Left renal cortex interstitium (tissue), 4 donors: ENCODE data around the gene EIF4A2. TPM values are rescaled to one million over a fixed set of nuclear protein-coding genes. Genes with fewer than 3 reads are reported as not detected.
"Not testable (repeated sequence)": the region's sequence is repeated elsewhere in the genome, so short reads cannot be mapped to it uniquely, and the experiment has no call there.

Experiments
- DNase-seq, 4 donors: peaks; one replicate each; pipeline ENCODE4 v3.0.0-alpha.2; 2013; ENCODE audit warnings: low read depth in 4 of 4, low spot score in 2 of 4, missing footprints in 1 of 4
- polyA plus RNA-seq, 4 donors: library from polyadenylated mRNA; unstranded; fragments of 120-200 nt; gene quantifications; one replicate each; pipeline ENCODE4 v1.2.1, GENCODE V29; 2013; ENCODE audit not compliant: insufficient read length in 4 of 4

EIF4A2 gene
- polyA plus RNA-seq, 4 donors = 735 to 959 (median 830) TPM

DNA sequence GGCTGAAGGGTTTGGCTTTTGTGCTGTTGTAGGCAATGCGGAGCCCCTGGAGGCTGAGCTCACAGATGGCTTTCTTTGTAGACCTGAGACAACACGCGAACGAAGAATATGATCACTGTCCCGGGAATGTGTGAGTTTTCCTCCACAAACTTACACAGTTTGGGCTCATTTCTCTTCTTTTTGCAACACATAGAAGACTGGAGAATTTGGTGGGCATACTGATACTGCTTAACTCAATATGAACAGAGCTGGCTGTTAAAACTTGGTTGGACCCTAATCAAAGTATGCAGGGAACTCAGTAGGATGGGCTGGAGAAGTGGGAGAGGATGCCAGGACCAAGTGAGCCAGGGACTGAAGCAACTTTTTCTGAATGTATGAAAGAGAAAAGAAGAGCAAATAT, 35.1 kb downstream of the EIF4A2 start:
- DNase-seq = no peak

DNA sequence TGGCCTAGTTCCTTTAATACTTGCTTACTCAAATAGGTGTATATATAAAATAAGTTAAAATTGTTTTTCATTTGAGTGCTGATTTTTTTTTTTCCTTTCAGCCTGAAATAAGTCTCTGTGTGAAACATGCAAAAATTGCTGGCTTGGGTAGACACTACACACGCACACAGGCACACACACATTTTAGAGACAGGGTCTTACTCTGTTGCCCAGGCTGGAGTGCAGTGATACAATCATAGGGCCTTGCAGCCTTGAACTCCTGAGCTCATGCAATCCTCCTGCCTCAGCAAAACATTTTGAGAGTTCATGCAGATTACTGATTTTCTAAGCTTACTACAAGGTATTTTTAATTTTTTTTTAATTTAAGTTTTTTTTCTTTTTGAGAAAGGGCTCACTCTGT, 35.6 kb downstream of the EIF4A2 start:
- DNase-seq = no peak

DNA sequence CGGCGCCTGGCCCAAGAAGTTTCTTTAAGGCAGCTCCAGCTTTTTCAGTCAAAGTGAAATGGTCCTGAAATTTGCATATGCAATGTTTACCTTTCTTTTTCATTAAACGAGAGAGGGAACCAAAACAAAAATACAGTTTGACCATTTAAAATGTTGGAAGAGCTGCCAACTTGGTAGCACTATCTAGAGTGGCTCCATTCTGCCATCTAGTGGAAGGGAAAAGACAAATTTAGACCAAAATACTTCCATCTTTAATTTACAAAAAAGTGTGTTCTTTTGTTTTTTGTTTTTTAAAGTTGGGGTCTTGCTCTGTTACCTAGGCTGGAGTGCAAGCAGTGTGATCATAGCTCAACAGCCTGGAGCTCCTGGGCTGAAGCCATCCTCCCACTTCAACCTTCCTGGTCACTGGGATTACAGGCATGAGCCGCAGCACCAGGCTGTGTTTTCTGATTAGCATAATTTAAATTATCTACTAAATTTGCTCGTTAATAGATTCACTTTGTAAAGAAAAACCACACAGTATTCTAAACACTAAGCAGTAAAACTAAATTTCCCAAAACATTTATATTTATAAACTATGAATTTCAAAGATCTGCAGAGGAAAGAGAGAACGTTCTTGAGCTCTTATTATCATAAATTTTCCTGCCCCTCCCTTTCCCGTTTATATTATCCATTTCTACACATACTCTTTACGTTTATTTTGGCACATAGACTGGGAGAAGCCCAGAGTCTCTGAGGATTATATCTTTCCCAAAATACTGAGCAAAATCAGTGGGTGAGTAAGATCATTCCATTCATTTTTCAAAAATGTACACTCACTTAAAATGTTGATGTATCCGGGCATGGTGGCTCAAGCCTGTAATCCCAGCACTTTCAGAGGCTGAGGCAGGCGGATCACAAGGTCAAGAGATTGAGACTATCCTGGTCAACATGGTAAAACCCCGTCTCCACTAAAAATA, 38.3 kb downstream of the EIF4A2 start:
- no peak for DNase-seq

DNA sequence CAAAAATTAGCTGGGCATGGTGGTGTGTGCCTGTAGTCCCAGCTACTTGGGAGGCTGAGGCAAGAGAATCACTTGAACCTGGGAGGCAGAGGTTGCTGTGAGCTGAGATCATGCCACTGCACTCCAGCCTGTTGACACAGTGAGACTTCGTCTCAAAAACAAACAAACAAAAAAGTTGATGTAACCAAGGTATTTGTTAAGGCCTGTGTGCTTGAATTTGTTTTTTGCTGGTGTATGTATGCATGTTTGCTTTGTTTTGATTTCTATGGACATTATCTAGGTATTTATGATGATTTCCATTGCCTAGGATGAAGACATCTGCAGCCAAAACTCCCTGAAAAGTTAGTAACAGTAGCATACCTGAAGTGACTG, 39.0 kb downstream of the EIF4A2 start:
- not testable (repeated sequence) for DNase-seq

DNA sequence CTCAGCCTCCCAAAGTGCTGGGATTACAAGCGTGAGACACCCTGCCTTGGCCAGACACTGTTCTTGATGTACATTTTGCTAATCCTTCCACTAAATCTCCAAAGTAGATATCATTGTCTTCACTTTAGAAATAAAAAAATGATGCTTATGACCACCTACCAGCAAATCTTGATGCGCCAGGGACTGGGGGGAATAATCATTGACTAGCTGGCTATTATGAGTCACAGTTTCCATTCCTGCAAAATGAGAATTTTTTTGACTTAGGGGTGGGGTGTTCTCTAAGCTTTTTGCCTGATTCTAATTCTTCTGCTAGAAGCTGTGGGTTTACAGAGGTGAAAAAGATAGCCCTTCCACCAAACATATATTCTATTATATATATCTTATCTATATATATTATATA, 40.0 kb downstream of the EIF4A2 start:
- DNase-seq = no peak

DNA sequence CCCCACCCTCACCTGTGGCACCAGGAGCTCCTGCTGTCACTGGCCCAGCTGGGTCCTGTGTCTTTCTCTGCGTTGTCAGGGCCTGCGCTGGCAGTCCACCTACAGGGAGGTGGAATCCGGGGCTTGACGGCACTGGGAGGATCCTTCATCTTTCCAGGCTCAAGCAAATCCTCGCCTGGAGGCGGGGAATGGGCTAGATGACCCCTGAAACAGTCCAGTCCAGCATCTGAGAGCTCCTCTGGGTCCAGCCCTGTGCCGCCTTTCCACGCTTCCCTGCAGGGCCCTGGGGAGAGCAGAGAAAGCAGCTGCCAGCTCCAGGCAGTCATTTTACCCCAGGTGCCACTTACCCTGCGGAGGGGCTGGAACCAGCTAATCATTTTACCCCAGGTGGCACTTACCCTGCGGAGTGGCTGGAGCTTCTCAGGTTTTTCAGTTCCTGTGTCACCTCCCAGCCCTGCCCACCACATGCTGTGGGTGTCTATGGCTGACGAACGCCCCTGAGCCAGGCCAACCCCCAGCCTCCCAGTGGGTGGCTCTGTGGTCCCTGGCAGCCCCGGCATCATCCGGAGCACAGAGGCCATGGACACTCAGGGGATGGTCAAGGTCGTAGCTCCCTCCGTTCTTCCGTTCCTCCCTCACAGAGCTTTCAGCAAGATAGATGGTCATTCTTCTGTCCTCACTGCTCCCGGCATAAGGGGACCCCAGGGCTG, 41.2 kb downstream of the EIF4A2 start:
- DNase-seq = no peak

DNA sequence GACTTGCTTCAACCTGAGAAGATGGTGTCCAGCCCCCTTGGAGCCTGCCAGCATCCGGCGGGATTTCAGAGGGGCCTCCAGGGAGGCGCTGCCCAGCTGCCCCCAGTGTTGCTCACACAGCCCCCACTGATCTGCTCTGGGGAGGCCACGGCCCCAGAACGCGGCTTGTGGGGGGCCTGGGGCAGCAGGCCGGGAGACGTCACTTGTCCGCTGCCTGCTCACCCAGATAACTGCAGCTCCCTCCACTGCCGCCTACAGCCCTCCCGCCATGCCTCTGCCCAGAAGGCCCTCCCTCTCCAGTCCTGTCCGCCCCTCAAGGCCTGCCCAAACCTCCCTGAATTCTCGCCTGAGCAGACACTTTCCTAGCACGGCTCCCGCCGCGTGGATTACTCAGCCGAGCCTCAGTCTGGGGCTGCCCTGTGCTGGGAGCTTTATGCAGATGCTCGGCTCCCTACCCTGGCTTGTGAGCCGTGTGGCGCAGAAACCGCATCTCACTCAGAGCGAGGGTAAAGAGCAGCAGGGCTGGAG, 42.0 kb downstream of the EIF4A2 start:
- DNase-seq = no peak

DNA sequence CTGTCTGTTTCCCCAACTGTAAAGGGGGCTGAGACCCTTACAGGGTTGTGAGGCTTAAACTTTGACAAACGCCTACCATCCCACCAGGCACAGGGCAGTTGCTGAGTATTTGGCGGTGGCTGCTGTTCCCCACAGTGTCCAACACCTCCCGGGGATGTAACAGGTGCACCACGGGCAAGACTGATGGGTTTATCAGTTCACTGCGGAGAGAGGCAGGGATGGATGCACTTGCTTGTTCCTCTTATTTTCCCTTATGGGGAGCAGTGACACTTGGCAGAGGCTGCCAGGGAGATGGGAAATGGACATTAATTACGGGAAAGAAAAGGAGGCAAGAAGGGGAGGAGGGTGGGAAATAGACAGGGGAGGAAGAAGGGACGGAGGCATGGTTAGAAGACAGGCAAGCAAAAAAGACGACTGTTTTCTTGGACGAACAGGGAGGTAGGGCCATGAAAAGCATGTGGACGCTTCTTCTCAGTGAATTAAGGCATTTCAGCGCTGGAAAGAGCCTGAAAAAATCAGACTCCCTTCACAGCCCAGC, 42.6 kb downstream of the EIF4A2 start:
- DNase-seq = no peak

DNA sequence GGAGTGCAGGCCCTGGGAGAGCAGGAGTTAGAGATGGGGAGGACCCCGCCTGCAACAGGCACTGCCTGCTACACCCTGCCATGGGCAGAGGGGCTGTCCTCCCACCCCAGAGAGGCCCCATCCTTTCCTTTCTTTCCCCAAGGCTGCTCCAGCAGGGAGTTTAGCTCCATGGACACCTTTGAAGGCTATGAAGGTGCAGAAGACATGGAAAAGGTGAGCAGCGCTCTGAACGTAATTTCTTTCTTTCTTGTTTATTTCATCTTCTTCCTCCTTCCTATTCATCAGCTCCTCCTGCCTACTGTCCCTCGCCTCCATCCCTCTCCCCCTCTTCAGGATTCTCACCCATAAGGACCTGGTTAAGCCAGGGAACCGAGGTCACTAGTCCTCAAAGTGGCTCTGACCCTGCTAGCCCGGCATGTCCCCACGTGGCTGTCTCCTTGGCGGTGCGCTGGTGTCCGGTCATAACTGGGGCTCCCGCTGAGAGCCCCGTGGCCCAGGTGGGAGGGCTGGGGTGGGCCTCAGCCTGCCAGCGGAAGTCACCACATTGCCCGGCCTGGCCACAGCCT, 43.1 kb downstream of the EIF4A2 start:
- DNase-seq = no peak

DNA sequence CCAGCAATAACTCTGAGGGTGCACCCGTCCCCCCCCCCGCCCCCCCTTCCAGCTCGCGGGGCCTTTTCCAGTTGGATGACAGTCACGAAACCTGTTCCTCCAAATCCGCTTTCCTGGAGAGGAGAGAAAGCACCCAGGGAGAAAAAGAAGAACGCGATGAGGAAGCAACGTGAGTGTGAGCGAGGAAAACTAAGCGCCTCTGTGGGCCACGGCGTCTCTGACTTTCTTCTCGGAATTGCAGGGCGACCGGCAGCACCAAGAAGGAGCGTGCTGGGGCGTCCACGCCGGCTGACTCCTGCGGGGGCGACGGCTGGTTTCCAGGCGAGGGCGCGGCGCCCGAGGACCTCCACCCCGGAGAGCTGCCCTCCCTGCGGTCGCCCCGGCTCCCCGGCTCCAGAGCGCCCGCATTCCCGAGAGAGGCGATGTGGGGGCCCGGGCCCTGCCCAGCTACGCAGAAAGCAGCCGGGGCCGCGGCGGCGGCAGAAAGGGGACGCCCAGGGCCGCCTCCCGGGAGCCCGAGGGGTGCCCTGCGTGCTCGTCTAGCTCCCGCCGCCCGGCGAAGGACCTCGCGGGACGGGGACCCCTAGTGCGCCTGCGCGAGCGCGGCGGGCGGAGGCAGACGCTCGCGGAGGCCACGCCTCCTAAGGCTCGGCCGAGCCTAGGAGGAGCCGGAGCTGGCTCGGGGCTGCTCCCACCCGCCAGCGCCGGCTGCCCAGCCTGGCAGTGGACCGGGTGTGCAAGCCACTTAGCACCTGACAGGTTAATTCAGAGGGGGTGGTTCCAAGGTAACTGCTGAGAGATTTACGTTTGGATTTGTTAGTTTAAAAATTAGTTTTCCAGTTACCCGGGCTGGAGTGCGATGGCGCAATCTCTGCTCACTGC, 43.8 kb downstream of the EIF4A2 start:
- peak in 3 of 4 donors; percentile 60 to 72 (median 66) for DNase-seq

DNA sequence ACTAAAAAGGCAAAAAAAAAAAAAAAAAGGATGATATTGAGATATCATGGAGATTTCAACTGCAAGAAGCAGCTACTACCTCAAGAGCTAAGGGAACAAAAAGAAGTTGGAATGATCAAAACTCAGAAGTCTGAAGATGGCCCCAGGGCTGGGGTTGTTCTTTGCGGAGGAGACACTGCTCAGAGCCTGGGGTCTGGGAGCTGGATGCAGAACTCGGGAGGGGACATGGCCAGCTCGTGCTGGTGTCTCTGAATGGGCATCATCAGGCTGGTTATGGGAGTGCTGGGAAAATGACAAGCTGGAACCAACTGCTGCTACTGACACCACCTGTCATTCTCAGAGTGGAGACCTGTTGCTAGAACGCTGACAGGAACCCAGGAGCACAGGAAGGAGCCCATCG, 45.0 kb downstream of the EIF4A2 start:
- DNase-seq = no peak

DNA sequence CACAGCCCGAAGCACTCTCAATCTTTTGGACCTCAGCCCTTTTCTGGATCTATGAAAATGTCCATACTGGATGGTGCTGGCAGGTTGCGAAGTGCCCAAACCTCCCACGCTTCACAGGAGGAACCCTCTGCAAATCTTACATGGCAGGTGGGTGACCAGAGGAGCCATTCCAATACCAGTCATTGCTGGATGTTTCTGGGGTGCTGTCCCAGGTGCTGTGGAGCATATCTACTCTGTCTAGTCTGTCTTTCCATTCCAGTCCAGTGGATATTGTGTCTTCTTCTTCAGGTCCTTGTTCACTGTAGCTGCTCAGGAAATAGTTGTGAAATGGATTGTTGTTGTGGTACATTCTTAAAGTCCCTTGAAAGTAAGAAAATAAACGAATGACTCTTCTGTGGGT, 48.4 kb downstream of the EIF4A2 start:
- DNase-seq = no peak

DNA sequence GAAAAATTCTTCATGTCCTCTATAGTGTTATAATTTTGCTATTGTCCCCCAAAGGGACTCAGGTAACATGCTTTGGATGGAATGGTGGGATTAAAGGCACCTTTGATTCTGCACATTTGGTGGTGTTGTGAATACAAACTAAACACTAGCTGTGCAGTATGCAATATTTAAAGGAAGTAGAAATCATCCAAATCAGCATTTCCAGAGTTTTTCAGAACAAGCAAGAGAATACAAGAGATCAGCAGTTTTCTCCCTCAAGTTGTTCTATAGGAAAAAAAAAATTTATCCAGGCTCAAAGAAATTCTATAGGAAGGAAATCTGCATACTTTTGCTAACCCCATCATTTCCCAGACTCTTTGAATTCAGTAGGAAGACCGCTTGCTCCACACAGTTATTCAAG, 48.9 kb downstream of the EIF4A2 start:
- no peak for DNase-seq

Other genes with a start within 250 kb of the EIF4A2 start
- 10 to 100 TPM in 2 of 4 donors, 1 to 10 TPM in 2; 3.6 to 13.2 (median 7.6) TPM for gene CRYGS, start 239.2 kb upstream of the EIF4A2 start, polyA plus RNA-seq
- 10 to 100 TPM; 19.1 to 22.8 (median 21.2) TPM for gene TBCCD1, start 216.2 kb upstream of the EIF4A2 start, polyA plus RNA-seq
- 10 to 100 TPM; 63.6 to 78.2 (median 71.5) TPM for gene DNAJB11, start 212.9 kb upstream of the EIF4A2 start, polyA plus RNA-seq
- gene AHSG, start 170.5 kb upstream of the EIF4A2 start, polyA plus RNA-seq = 10 to 100 TPM in 1 of 4 donors, under 1 TPM in 3; 0.37 to 90.9 (median 0.51) TPM
- under 1 TPM in 3 of 4 donors, not detected in 1; 0.33 to 0.65 (median 0.48) TPM for gene FETUB, start 143.2 kb upstream of the EIF4A2 start, polyA plus RNA-seq
- gene HRG, start 117.6 kb upstream of the EIF4A2 start, polyA plus RNA-seq = 1 to 10 TPM; 1.8 to 2.9 (median 2.2) TPM
- gene KNG1, start 66.2 kb upstream of the EIF4A2 start, polyA plus RNA-seq = 100 to 1,000 TPM; 109 to 220 (median 138) TPM
- gene RFC4, start 22.9 kb downstream of the EIF4A2 start, polyA plus RNA-seq = 10 to 100 TPM; 47.2 to 60.5 (median 50.3) TPM
- gene ADIPOQ, start 59.1 kb downstream of the EIF4A2 start, polyA plus RNA-seq = under 1 TPM in 1 of 4 donors, not detected in 3; 0.03 TPM
- gene ST6GAL1, start 146.9 kb downstream of the EIF4A2 start, polyA plus RNA-seq = 10 to 100 TPM; 59.8 to 88.3 (median 72.0) TPM